ENCODE measurements around the gene SEMA6A.

GRCh38 chr5:116524966-116525365 is 49.7 kb downstream of the SEMA6A start:
- TF ChIP-seq POLR2AphosphoS5 (IDR thresholded peaks at IDR 0.05; ENCODE audit: low read depth) (no peak), CTCF (IDR thresholded peaks at IDR 0.05; ENCODE audit: insufficient read depth, low read length) (no peak)
